ENCODE measurements around the gene GLB1L. TPM values are rescaled to one million over a fixed set of nuclear protein-coding genes. Genes with fewer than 3 reads are reported as not detected.
"Not testable (repeated sequence)": the region's sequence is repeated elsewhere in the genome, so short reads cannot be mapped to it uniquely, and the experiment has no call there.

The GLB1L gene
- total RNA-seq: 1 to 10 TPM; 4.7 to 4.9 TPM
- long read RNA-seq, partial matches to known transcripts: 4 of 8 reads
- long read RNA-seq, other reads (novel, unspliced or antisense): 1 of 8 reads

DNA sequence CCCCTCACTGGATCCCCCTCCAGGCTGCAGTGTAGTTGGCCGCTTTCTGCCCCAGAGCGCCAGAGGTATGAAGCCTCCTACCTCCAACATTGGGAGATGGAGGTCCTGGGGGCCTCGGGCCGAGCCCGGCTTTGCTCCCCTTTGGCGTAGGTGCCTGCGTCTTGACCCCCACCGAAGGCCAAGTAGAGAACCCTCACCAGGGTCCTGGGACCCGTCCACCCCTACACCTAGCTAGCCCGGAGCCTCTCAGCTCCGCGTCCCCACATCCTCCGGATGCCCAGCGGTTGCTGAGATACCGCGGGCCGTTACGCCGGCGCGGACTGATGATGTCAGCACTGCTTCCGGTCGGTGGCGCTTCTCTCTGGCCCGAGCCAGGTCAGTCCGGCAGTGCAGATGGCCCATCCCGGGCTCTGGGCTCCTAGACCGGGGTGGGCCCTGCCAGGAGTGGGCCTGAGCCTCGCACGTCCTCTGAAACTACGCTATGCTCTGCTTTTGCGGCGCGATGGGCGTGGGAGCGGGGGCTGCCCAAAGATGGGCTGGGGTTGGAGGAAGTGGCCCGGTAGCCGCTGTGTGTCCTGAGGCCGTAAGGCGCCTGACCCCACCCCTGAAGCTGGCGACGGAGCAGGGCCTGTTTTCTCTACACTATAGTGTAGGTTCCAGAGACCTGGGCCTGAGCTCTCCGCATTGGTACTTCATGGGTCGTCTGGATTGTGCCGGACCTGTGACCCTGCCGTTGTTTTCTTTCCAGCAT lies at the start of gene GLB1L, which contains the start of gene STK16:
Gene GLB1L, minus strand, starts transcription at position 297 of the 751 bp plus-strand sequence. CDS start 1,871 bp downstream, outside the sequence.
Gene STK16, plus strand, starts transcription at position 332 of the 751 bp plus-strand sequence. CDS start 521 bp downstream, outside the sequence.
- DNase-seq (peak; percentile 96), ATAC-seq (peak; percentile 93 to 94)
- intact Hi-C loops (cut with DNase I): loop anchor here (2.0 to 10.0 kb wide), 2 partner anchors 17 to 49 kb away; partner anchors contain the start of genes ANKZF1 (in 1 of the 2) and ATG9A (in 1 of the 2)

DNA sequence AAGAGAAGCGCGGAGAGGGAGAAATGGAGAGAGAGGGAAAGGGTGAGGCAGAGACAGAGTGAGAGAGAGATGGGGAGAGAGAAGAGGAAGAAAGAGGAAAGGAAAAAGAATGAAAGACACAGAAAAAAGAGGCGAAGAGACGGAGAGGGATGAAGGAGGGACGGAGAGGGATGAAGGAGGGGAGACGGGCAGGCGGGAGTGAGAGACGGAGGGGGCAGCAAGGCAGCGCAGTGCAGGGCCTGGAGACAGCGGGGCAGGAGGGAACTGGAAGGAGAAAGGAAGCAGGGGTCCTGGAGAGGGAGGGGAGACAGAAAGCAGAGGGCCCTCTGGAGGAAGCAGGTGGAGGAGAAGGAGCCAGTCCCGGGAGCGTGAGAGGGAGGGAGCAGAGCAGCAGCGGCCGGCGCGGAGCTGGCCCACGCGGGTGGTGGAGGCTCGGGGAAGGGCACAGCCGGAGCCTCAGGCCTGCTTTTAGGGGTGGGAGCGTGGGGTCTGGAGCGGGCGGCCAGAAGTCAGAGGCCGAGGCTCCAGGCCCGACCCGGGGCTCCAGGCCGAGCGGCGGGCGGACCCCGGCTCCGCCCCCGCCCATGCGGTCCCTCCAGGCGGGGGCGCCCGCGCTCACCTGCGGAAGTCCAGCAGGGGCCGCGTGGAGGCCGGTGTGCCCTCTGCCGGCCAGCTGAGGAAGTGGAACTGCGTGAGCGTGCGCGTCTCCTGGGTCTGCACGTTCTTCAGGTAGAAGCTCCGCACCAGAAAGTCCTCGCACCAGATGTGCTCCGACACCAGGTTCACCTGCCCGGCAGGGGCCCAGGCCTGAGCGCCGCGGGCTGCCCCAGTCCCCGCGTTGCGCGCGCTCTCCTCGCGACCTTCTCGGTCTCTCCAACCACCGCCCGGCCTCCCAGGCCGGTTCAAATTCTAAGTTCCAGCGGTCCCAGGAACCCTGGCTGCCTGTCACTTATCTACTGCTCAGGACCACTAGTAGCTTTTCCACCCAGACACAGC lies 49.4 kb upstream of the GLB1L start:
- intact Hi-C loops (cut with DNase I): loop anchor here (2.0 to 10.0 kb wide), 3 partner anchors 16 to 132 kb away; partner anchors contain the start of genes DNAJB2 (in 1 of the 2), GLB1L (in 1 of the 2), NHEJ1 (in 1 of the 2) and STK16 (in 1 of the 2)
- peak; percentile 88 to 92 for ATAC-seq
- DNase-seq: peak; percentile 90

DNA sequence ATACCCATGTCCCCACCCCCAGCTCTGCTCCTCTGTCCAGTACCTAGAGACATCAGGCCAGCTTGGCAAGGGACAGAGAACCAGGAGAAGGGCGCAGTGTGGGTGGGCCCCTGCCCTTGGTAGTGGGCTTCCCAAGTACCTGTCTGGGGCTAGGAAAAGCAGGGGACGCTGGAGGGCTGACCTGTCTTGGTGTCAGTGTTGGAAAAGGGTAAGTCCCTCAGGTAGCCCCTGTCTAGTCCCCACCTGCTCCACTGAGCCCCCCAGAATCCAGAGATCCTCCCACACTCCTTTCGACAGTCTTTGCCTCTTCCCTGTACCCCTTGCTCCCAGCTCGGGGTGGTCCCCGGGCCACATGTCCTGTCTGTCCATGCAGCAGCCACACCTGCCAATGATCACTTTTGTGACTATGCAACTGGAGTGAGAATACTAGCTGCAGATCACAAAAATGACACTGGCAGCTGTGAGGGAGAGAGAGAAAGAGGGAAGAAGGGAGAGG lies 48.5 kb upstream of the GLB1L start:
- ATAC-seq: no peak
- no peak for DNase-seq
- intact Hi-C loops (cut with DNase I): loop anchor here (2.0 to 10.0 kb wide), 2 partner anchors 15 to 49 kb away; partner anchors contain the start of genes DNAJB2 (in 1 of the 2), GLB1L (in 1 of the 2) and STK16 (in 1 of the 2)

DNA sequence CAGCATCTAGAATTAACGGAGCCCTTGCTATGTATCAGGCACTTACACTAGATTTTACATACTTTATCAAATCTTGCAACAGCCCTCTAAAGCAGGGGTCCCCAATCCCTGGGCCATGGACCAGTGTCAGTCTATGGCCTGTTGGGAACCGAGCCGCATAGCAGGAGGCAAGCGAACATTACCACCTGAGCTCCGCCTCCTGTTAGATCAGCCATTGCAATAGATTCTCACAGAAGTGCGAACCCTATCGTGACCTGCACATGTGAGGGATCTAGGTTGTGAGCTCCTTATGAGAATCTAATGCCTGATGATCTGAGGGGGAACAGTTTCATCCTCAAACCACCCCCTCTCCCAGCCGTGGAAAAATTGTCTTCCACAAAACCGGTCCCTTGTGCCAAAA lies 47.4 kb upstream of the GLB1L start:
- ATAC-seq (no peak), DNase-seq (no peak)
- intact Hi-C loops (cut with DNase I): loop anchor here in 1 of 2 donors (10.0 kb wide), 1 partner anchor 48 kb away; the partner anchor contains the start of genes GLB1L and STK16

DNA sequence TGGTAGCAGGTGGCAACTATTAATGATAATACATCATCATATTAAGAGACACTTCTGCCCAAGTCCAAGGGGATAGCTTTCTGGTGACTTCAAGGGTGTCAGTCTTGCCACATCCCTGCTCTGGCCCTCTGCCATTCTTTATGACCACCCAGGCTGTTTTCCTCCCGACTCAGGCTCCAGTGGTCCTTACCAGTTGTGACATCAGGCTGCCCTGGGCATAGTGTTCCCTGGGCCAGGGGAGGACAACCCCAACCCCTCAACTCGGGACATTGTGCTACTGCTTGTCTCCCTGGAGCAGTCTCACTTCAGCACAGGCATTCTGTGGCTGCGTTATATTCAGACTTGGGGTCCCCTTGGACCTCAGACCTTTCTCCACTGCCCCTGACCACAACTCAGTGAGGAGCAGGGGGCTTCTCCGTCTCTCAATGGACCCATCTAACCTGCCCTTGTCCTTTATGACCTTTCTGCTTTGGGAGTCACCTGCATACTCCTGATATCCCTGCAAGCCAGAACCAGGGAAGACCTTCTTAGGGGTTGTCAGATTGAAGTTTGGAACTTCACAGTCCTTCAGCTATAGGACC lies 46.8 kb upstream of the GLB1L start:
- no peak for ATAC-seq
- intact Hi-C loops (cut with DNase I): loop anchor here in 1 of 2 donors (10.0 kb wide), 1 partner anchor 47 kb away; the partner anchor contains the start of genes GLB1L and STK16
- no peak for DNase-seq

DNA sequence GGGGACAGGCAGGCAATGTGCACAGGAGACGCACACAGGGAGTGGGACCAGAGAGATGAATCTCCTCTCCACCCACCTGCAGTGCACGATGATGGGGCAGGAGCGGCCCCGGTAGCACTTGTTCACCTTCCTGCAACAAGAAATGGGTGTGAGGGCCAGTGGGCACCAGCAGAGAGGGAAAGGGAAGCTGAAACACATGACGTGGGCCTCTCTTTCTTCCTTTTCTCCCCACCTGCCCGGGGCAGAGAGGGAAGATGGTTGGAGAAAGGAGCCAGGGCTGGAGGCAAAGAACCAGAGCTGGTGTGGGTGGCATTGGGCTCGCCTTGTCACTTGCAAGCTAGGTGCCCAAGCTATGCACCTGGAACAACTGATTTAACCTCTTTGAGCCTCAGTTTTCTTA lies 46.1 kb upstream of the GLB1L start:
- no peak for ATAC-seq
- intact Hi-C loops (cut with DNase I): loop anchor here in 1 of 2 donors (10.0 kb wide), 1 partner anchor 47 kb away; the partner anchor contains the start of genes GLB1L and STK16
- DNase-seq: no peak

DNA sequence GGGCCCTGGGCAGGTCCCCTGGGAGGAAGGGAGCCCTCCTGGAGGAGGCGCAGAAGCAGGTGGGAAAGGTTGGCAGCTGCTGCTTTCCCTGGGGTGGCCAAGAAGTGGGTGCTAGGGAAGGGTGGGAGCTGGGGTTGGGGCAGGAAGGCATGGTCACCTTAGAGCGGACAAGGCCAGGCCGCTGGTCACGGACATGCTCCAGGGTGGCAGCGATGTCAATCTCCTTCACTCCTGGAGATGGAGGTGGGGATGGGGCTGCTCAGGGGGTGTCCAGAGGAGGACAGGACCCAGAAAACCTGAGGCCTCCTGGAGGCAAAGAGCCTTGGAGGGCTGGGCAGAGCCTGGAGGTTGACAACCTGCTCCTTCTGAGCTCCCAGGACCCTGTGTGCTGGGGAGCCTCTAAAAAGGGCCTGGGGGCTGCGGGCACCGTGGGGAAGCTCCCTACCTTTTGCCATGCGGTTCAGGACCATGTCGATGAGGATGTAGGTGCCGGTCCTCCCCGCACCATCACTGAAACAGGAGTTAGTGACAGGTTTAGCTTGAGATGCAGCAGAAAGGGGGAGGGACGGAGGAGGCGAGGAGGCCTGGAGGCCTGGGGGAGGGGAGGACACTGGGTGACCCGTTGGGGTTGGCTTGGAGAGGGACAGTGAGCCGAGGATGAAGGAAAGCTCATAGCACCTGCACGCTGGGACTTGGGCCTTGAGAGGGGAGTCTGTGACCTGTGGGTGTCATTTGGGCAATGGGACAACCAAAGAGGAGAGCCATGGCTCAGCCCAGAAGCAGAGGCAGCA lies 45.3 kb upstream of the GLB1L start:
- no peak for DNase-seq
- no peak for ATAC-seq
- intact Hi-C loops (cut with DNase I): loop anchor here in 1 of 2 donors (10.0 kb wide), 1 partner anchor 46 kb away; the partner anchor contains the start of genes GLB1L and STK16

DNA sequence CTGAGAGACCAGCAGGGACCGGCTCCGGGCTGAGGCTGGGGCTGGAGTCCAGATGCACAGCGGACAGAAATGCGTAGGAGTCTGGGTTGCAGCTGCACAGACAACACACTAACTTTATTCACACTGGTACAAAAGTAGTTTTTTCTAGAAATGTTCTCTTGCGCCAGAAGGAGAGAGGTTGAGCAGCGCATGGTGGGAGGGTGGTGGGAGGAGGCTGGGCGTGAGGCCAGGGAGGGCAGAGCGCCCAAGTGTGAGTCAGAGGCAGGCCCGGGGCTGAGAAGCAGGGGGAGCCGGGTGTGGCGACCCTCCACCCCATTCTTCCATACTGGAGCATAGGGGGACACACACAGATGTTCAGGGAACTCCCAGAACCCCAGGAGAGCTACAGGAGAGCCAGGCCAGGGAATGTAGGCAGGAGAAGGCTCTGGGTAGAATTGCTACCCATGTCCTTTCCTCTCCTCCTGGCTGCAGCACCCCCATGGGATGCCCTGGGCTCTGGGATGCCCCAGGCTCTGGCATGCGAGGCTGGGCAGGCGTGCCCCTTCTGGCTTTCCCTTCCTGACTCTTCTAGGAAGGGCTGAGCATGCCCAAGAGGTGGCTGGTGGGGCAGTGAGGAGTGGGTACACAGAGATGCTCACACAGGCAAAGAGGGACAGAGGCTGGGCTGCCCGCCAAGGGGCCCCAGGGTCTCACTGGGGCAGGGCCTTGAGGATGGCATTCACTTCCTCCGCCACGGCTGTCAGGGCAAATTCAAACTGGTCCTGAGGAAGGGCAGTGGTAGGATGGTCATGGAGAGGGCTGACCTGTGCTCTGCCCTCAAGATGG lies 44.5 kb upstream of the GLB1L start:
- ATAC-seq (peak; percentile 69 to 78), DNase-seq (peak; percentile 73)
- intact Hi-C loops (cut with DNase I): loop anchor here in 1 of 2 donors (10.0 kb wide), 1 partner anchor 45 kb away; the partner anchor contains the start of genes GLB1L and STK16

DNA sequence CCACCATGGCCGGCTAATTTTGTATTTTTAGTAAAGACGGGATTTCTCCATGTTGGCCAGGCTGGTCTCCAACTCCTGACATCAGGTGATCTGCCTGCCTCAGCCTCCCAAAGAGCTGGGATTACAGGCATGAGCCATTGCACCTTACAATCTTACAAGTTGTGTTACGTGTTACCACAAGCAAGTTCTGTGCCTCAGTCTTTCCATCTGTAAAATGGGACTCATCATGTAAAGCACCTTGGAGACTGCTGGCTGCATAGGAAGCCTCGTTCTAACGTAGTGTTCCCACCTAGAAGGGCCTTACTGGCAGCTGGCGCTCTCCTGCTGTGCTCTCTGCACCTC lies 43.9 kb upstream of the GLB1L start:
- DNase-seq (no peak), ATAC-seq (no peak)
- intact Hi-C loops (cut with DNase I): no loop called here

DNA sequence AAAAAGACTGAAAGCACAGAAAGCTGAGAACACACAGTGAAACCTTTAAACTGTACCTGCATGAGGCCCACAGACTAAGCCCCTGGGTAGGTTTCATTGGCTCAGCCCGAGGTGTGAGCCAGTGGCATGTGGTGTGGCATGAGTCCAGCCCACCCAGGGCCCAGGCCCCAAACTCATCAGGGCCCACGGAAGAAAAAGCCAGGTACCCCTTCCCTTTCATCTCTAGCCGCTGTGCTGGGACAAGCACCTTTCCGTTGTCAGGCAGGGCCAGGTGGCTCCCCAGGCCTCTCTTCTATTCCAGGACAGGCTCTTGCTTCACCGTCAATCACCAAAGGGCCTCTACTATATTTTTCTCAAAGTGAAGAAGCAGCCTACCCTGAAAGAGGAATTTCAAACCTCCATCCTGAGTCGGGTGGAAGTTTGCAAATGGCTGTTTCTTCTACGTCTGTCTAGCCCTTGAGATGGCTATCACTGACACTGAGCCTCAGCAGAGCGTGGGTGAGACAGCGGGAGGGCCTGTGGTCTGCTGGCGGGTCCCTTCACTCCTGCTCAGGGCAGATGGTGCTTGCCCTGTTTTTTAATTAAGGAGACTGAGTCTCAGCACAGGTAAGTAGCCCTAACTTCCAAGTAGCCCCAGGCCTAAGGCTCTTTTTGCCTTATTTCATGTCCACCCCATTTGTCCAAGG lies 42.5 kb upstream of the GLB1L start:
- DNase-seq: no peak
- intact Hi-C loops (cut with DNase I): no loop called here
- ATAC-seq: no peak

DNA sequence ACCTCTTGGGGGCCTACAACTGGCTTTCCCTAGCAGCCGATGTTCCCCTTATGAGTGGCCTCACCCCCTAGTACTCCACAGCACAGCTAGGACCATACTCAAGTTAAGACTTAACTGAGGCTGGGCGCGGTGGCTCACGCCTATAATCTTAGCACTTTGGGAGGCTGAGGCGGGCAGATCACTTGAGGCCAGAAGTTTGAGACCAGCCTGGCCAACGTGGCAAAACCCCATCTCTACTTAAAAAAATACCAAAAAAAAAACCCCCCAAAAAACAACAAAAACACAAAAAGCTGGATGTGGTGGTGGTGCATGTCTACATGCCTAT lies 41.8 kb upstream of the GLB1L start:
- intact Hi-C loops (cut with DNase I); DNase-seq; ATAC-seq: not testable (repeated sequence)

DNA sequence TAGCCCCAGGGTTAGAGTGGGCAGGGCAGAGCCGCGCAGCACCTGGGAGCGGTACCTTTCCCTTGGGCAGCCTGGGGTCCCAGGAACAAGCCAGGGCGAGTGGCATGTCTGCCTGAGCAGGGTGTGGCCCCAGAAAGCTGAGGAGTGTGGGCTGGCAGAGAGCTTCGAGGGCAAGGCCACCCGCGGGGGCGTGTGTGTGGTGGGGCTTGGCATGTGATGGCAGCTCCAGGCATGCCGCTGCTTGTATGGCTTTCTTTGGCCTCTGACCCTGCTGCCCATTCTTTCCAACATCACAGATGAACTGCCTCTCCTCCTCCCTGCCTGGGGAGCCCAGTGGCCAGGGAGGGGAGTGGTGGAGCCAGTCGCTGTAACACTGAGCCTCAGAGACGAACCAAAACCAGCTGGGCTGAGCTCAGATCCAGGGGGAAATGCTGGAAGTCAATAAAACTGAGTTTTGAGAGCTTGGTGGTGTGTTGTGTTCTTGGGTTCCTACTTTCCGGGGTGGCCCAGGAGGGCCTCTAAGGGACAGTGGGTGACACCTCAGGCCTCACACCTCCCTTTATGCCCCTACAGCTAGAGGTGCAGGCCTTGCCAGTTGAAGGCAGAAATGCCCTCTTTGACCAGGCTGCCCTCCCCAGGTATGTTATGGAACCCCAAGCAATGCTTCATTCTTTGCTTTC lies 41.3 kb upstream of the GLB1L start:
- intact Hi-C loops (cut with DNase I): no loop called here

DNA sequence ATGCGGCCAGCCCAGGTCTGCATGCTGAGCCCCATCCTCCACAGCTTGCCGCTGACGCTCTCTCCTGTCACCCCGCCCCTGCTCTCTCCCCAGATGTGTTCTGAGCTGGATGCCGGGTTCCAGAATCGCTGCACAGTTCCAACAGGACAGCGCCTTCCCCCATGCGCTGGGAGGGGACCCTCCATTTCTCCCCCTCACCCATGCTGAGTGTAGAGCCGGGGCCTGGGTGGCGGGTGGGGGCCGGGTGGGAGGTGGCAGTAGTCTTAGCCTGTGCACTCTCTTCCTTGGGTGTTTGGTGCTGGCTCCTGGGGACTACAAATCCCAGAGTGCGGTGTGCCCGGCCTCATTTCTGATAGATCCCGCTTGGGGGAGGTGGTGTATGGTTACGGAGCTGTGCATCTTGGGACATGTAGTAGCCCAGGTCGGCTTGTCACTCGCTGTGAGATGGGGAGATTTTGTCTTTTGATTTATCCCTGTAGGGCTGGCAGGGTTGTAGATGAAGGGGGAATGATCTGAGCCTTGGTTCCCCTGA lies 40.7 kb upstream of the GLB1L start:
- intact Hi-C loops (cut with DNase I): no loop called here
- no peak for DNase-seq
- ATAC-seq: peak; percentile 10 to 64

More for the DNA sequence above, 41.3 kb upstream of the GLB1L start:
- ATAC-seq: no peak
- no peak for DNase-seq

DNA sequence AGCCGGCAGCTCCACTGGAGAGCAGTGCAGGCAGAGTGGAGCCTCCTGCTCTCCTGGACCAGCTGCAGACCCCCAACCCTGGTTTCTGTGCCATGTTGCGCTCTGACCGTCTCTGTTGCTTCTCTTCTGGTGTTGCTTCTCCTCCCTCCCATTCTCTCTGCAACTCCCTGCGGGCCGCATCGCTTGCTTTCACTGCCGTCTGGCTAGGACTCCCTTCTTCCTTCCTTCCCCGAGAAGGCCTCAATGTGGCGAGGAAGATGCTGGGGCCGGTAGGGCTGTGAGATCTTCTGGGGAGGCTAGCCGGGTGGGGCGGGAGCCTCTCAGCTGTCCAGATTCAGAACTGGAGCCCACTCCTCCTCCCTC lies 40.1 kb upstream of the GLB1L start:
- no peak for DNase-seq
- no peak for ATAC-seq
- intact Hi-C loops (cut with DNase I): no loop called here
